Putamen (tissue), 1 donor: Measurements from ENCODE around the gene CUTA.
A peak's percentile ranks its signal among the peaks of the same experiment; 100 is the strongest.

ENCODE experiments used
- DNase-seq: peaks from one replicate; pipeline ENCODE4 v3.0.0-alpha.2; 2016; ENCODE audit warnings: low spot score

The CUTA gene

DNA sequence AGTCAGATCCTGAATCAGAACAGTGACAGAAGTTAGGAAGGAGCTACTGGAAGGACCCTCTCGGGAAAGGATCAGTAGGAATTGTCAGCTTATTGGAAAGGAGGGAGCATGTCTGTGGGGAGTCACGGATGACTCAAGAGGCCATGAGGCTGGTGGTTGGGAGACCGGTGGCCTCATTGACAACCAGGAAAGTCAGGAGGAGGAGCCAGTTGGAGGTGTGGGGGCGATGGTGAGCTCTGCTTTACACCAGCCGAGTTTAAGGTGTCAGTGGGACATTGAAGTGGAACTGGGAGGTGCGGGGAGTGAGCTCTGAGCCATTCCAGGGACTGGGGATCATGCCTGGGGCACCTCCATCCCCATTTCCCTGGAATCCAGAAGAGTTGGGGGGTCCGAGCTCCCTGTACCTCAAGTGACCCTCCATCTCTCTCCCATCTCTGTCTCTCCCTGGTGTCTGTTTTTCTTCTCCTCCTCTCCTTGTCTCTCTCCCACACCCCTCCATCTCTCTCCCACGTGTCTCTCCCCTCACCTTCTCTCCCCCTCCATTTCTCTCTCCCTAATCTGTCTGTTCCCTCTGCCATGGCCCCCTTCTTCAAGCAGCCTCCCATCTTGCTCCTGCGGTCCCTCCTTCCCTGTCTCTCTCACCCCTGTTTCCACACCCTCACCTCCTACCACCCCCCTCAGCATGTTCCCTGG is 22.2 kb upstream of the CUTA start:
- DNase-seq: no peak

DNA sequence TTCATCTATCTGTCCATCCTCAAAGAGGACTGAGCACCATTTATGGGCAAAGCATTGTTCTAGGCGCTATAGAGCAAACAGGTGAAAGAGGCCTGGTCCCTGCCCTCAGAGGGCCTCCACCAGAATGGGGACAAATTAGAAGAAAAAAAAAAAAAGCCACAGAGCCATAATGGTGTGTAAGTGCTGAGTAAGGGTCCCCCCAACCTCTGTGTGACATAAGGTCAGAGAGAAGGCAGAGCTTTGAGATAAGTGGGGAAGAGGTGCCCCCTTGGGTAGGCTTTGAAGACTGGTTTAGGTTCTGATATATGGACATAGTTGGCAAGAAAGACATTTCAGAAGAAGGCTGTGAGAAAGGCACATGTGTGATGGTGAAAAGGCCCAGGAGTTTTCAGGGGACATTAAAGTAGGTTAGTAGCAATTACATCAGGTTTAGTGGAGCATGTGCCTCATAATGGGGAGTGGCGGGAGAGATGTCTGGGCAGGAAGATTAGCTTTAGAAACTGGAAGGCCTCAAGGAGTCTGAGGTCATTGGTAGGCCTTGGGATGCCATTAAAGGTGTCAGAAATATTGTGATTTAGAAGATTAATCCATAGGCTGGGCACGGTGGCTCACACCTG is 21.2 kb upstream of the CUTA start:
- DNase-seq: no peak

DNA sequence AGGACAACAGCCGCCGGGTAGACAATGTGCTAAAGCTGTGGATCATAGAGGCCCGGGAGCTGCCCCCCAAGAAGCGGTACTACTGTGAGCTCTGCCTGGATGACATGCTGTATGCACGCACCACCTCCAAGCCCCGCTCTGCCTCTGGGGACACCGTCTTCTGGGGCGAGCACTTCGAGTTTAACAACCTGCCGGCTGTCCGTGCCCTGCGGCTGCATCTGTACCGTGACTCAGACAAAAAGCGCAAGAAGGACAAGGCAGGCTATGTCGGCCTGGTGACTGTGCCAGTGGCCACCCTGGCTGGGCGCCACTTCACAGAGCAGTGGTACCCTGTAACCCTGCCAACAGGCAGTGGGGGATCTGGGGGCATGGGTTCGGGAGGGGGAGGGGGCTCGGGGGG is 19.8 kb upstream of the CUTA start:
- no peak for DNase-seq

DNA sequence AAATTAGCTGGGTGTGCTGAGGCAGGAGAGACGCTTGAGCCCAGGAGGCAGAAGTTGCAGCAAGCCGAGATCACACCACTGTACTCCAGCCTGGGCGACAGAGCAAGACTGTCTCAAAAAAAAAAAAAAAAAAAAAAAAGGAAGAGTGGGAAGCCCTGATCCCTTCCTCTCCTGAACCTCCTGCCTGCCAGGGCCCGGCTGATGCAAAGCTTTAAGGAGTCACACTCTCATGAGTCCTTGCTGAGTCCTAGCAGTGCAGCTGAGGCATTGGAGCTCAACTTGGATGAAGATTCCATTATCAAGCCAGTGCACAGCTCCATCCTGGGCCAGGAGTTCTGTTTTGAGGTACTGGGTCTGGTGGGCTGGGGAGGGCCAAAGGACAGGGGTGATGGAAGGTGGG is 17.1 kb upstream of the CUTA start:
- DNase-seq: no peak

DNA sequence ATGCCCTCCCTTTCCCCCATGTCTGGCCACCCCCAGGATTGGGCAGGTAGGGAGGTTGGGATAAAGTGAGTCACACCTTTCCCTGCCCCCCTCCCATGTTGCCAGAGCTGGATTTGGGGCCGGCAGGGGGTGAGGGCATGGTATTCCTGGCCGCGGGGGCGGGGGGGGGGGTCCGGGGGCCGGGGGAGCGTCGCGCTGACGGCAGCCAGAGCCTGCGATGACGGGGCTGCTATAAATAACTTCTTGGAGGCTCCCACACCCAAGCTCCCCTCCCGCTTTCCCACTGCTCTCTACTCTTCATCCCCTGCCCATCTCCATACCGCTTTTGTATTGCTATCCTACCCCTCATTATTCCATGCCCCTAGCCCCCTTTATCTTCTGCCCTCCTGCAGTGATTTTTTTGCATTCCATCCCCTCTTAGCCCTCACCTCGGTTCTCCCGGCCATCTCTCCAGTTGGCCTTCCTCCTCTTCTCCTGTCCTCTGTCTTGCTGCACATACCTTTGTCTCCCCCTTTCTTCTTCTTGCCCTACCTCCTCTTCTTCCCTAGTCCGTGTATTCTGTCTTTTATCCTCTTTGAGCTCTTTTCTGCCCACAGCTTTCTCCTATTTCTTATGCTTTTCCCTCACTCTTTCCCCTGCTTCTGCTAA is 15.8 kb upstream of the CUTA start:
- DNase-seq: no peak

DNA sequence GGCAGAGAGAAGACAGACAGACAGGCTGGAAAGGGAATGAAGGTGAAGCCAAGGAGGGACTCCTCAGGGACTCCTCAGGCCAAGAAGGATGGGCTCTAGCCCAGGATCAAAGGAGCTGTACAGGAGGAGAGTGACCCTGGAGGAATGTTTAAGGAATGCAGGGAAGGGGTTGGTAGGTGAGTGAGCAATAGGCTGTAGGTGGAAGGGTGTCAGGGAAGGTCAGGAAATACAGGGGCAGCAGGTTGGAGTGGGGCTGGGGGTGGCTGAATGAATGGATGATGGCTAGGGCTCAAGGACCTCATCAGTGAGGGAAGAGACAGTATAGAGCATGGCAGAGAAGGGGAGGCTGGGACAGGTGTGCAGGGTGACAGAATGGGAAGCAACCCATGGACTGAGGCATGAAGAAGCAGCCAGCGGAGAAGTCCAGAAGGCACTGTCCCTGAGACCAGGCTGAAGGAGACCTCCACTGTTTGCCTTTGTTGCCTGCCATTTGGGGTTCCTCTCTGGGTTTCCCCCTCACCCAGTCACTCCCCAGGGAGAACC is 15.2 kb upstream of the CUTA start:
- DNase-seq: no peak

DNA sequence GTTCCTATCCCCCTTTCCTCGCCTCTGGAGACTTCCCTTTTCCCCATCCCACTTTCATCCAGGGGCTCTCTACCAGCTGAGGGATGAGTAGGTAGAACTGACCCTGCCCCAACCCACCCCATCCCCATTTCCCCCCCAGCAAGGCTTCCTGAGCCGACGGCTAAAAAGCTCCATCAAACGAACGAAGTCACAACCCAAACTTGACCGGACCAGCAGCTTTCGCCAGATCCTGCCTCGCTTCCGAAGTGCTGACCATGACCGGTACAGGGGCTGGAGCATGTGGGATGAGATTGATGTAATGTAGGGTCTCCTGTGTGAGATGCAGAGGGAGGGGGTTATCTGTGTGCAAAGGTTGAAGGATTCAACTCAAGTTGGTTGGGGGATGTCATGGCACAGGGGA is 14.6 kb upstream of the CUTA start:
- no peak for DNase-seq

DNA sequence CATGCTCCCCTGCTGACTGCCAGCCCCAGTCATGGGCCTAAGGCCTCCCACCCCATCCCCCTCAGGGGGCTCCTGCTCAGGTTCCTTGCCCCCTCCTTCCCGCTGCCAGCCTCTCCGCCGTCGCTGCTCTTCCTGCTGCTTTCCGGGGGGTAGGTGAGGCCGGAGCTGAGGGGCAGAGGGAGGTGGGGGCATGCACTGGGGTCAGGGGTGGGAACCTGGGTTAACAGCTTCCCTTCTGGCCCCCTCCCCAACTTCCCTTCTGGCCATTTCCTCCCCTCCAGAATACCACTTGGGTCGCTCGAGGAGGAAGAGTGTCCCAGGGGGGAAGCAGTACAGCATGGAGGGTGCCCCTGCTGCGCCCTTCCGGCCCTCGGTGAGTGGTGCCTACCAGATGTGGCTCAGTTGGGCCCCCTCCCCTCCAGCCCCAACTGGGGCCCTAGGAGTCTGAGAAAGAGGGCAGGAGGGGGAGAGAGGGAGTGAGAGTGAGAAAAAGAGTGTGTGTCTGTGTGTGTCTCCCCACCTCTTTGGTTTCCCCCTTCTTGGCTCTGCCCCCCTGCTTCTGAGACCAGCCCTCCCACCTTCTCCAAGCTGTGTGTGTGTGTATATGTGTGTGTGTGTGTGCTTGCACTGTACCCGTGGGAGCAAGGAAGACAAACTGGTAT is 14.1 kb upstream of the CUTA start:
- DNase-seq: no peak

DNA sequence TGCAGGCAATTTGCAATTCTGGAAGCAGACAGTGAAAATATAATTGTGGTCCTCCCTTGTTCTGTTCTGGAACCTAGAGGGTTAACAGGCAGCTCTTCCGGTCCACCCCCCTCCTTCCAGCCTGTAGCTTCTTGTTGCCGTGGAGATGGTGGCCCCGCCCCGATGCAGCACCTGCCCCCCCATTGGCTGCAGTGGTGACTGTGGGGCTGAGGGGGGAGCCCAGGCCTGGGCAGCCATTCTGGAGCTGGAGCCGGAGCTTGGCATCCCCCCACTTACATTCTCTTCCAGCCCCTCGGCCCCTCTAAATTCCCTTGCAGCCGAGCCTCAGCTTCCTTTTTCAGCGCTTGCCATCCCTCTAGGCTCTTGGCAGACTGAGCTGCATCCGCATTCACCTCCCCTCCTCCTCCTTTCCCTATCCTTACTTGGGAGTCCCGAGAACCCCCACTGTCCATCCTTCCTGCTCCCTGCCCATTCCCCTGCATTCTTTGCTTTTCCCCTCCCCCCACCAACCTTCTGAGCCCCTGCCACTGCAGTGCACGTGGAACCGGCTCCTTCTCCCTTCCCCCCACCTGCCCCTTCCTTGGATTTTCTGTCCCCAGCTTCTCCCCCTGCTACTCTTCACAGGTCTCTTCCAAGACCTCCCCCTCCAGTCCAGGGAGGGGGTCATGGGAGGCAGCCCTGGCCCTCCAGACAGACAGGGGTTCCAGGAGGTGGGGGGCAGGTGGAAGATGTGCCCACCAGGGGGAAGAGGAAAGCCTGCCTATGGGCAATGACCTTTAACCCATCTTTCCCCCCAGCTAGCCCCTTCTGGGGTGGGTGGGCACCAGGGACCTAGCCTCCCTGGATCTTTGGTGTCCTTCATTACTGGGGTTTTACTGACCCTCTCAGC is 13.3 kb upstream of the CUTA start:
- peak; percentile 88 for DNase-seq

DNA sequence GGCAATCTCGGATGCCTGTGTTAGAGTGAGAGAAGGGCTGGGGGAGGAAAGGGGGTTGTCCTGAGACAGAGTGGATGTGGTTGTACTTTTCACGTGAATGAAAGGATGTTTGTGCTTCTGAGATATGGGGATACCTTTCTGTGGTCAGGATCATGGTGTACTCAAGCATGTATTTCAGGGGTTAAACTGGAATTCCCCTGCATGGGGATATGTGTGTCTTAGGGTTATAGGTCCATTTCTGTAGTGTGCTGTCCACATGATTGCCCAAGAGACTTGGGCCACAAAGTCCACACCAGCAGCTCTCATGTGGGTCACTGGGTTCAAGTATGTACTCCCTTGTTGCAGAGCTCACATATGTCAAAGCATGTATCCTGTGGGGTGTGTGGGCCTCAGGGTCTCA is 12.4 kb upstream of the CUTA start:
- DNase-seq: no peak

DNA sequence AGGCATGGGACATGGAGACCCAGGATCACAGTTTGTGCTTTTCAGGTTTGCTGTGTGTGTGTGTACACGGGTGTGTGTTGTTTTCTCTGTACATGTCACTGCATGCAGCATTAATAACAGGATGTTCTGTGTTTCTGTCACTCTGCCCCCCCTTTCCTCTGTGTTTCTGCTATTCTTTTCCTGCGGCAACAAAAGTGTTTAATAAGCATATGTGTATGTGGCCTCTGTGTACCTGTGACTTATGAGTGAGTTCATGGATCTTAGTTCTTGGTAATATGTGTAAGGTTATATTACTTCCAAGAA is 11.8 kb upstream of the CUTA start:
- no peak for DNase-seq

DNA sequence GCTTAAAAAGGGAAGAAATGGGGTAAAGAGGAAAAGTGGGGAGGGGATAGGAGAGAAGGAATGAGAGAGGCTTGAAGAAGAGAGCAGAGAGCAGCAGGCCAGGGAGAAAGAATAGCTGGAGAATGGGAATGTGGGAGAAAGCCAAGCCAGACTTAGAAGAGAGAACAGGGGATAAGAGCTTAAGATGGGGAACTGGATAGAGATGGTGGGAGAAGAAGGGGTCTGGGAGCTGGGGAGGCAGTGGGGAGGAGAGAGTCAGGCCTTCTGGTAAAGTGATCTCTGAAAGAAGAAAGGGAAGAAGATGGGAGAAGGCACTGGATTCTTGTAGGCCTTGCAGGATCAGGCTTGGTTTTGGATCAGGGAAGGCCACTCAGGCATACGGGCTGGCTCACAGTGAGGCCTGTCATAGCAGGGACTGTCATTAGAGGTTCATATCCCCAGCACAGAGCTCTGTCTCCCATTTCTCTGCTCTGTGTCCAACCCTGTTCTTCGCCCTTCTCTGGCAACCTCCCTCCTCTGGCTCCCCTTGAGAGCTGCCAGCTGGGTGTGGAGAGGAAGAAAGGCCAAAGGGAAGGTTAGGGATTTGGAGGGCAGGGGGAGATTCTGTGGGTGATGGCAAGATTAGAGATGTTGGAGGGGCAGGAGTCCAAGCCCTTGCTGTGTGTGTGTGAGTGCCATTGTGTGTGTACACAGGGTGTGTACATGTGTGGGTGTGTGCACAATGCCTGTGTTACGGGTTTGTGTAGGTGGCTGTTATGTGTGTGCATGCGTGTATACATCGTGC is 11.3 kb upstream of the CUTA start:
- DNase-seq: no peak

DNA sequence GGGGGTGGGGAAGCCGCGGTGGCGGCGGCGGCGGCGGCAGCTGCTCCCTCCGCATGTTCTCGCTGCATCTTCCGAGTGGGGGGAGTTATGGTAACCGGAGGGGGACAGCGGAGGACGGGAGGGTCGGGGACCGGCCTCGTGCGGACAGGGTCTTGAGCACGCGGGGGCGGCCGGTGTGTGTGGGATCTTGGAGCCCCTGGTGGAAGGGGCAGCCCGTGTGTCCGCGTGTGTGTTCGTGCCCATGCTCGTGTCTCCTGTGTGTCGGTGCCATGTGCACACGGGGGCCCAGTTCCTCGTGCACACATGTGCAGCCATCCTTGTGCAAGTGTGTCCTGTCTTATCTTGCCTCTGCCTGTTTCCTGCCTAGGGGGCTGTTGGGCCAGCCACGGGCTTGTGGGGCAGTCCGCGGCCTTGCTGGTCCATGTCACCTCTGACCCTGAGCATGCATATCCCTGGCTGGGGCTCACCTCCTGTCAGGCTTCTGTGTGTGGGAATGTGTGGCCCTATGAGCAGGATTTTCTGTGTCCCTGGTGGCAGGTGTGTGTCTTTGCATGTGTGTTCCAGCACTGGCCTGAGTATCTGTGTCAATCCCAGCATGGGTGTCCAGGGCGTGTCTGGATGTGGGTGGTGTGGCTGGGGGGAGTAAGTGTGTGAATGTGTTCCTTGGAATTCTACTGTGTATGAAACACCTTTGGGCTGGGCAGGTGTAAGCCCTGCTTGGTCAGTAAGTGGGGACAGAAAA is 10.5 kb upstream of the CUTA start:
- no peak for DNase-seq

DNA sequence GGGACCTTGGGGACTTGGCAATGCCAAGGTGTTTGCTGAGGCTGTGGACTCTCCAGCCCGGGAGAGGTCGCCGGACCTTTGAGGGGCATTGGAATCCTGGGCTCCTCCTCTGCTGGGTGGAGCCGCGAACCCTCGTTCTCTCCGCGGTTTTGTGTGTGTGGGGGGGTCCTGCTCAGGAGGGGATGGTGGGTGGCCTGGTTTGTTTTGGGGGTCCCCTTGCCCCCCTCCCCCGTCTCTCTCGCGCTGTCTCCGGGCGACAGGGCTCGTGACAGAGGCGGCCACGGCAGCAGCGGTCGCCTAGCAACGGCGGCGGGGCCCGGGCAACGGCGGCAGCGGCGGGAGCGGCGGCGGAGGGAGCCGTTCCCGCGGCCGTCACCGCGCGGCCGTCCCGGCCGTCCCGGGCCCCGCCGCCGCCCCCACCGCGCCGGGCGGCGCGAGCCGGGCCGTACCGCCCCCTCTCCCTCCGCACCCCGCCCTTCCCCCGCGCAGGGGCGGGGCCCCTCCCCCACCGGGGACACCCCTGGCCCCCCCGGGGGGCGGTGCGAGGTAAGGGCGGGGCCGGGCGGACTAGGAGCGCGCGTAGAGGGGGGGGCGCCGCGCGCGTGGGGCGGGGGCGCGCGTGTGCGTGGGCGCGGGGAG is 9.8 kb upstream of the CUTA start:
- no peak for DNase-seq

DNA sequence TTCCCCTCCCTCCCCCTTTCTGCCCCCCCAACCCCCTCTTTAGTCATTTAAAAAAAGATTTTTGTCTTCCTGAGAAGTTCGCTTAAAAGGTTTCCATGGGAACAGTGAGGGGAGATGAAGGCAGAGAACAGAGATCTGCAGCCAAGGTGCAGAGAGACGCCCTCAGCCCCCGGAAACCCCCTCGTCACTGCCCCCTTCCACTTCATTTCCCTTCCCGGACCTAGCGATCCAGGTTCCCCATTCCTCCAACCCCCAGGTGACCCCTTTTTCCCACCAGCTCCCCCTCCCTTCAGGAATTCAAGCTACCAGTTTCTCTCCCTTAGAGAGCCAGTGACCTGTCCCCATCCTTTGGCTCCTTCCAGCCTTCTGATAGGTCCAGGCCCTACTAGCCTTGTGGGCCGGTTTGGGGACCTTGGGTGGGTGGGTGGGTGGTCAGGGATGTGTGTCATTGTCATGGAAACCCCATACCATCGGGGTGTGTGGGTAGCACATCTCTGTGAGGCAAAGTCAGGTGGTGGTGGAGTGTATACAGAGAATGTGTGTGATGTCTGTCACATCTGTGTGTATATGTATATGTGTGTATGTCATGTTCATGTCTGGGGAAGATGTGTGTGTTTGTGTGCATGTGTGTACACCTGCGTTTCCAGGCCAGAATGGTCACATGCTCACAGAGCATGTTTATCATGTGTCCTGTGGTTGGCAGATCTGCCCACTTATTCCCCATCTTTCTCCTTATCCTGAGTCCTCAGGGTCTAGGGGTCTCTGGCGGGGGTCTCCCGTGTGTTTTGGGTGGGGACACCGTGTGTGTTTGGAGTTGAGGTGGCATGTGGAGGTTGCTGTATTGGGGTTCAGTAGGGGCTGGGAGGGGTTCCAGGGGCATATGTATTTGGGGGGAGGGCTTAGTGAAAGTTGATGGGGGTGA is 8.9 kb upstream of the CUTA start:
- DNase-seq: no peak

DNA sequence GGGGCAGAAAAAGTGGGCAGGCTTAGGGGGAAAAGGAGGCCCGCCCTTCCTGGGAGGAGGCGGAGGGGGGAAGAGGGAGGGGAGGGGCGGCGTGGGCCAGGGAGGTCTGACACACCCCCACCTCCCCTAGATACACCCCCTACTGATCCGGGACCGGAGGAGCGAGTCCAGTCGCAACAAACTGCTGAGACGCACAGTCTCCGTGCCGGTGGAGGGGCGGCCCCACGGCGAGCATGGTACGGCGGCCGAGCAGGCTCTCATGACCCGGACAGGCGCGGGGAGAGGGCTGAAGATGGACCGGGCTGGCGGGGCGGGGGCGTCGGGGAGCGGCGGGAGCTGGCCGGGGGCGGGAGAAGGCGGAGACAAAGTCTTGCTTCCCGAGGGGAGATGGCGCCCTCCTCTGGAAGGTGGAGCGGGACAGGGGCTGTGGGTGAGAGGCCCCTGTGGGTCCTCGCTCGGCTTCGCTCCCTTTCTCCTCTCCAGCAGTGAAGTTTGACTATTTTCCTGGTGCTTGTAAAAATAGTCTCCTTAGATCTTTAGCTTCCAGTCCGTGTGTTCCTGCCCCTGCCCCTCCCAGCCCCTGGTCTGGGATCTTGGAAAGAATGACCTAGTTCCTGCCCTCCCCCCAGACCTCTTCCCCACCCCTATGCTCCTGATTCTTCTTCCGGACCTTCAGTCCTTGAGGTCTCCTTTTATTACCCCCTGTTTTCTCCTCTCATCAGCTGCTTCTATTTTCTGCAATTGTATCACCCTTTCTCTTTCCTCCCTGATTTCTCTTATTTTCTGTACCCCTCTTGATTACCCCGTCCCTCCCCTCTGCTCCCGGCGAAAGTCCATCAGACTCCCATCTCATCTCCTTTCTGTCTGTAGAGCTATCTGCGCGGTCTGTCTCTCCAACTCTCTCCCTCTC is 8.0 kb upstream of the CUTA start:
- peak; percentile 80 for DNase-seq

DNA sequence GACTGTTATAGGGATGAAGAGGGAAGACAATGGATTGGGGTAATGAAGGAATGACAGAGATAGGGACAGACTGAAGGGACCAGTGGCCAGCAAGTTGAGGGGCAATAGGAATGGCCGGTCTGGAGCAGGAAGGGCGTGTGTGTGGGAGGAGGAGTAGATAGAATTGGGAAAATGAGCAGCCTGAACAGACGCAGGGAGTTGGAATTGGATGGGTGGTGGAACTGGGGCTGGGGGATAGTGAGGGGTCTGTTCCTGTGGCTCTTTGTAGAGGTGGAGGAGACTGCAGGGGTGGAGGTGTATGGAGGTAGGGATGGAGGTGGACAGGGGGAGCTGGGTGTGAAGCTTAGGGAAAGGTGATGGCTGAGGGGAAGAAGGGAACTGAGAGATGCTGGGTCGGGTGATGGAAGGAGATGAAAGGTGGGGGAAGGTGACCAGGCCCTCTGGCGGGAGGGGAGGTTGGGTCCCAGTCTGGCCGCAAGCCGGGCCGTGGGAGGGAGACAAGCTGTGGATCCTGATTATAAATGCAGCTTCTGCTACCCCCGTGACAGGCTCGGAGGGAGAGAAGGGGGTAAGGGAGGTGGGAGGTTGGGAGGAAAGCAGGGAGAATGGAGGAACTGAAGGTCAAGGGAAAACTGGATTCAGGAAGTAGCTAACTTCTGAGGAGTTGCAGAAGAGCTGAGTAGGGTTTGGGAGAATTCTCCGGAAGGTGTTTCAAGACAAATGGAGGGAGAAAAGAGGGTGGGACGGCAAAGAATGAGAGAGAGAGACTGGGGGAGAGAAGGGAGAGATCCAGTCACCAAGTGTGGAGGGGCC is 7.2 kb upstream of the CUTA start:
- no peak for DNase-seq
